Measurements from ENCODE around the gene ANKRD23. TPM values are rescaled to one million over a fixed set of nuclear protein-coding genes. Genes with fewer than 3 reads are reported as not detected.
"Not testable (repeated sequence)": the region's sequence is repeated elsewhere in the genome, so short reads cannot be mapped to it uniquely, and the experiment has no call there.

ANKRD23 gene
- total RNA-seq, 1 experiment from 2014 or later: 3.5 TPM

GRCh38 chr2:96866586-96866985 is 22.8 kb upstream of the ANKRD23 start:
- in situ Hi-C loops (cut with HindIII; ENCODE audit: low sequenced_read_pairs): no loop called here
- no peak for DNase-seq (ENCODE audit: low spot score)

- DNase-seq (ENCODE audit: low spot score): no peak
- in situ Hi-C loops (cut with HindIII; ENCODE audit: low sequenced_read_pairs): no loop called here
These were observed 22.3 kb upstream of the ANKRD23 start for GRCh38 chr2:96866149-96866548.

- in situ Hi-C loops (cut with HindIII; ENCODE audit: low sequenced_read_pairs): no loop called here
- DNase-seq (ENCODE audit: low spot score): no peak
These were observed 21.8 kb upstream of the ANKRD23 start for GRCh38 chr2:96865654-96866053.

- in situ Hi-C loops (cut with HindIII; ENCODE audit: low sequenced_read_pairs): no loop called here
- peak; percentile 91 for DNase-seq (ENCODE audit: low spot score)
These were observed 20.7 kb upstream of the ANKRD23 start for GRCh38 chr2:96864343-96865091.

GRCh38 chr2:96863575-96864342 is 19.9 kb upstream of the ANKRD23 start:
- peak; percentile 9 for DNase-seq (ENCODE audit: low spot score)
- in situ Hi-C loops (cut with HindIII; ENCODE audit: low sequenced_read_pairs): no loop called here

GRCh38 chr2:96863056-96863455 is 19.2 kb upstream of the ANKRD23 start:
- in situ Hi-C loops (cut with HindIII; ENCODE audit: low sequenced_read_pairs): not testable (repeated sequence)

GRCh38 chr2:96861074-96861473 is 17.3 kb upstream of the ANKRD23 start:
- DNase-seq (ENCODE audit: low spot score): no peak
- in situ Hi-C loops (cut with HindIII; ENCODE audit: low sequenced_read_pairs): no loop called here

More at GRCh38 chr2:96863056-96863455, 19.2 kb upstream of the ANKRD23 start:
- not testable (repeated sequence) for DNase-seq (ENCODE audit: low spot score)

GRCh38 chr2:96860065-96861029 is 16.5 kb upstream of the ANKRD23 start:
- in situ Hi-C loops (cut with HindIII; ENCODE audit: low sequenced_read_pairs): no loop called here
- DNase-seq (ENCODE audit: low spot score): no peak

- in situ Hi-C loops (cut with HindIII; ENCODE audit: low sequenced_read_pairs): no loop called here
These were observed 15.9 kb upstream of the ANKRD23 start for GRCh38 chr2:96859681-96860064.

GRCh38 chr2:96859099-96859649 is 15.4 kb upstream of the ANKRD23 start:
- in situ Hi-C loops (cut with HindIII; ENCODE audit: low sequenced_read_pairs): no loop called here
- DNase-seq (ENCODE audit: low spot score): peak; percentile 55

More at GRCh38 chr2:96859681-96860064, 15.9 kb upstream of the ANKRD23 start:
- no peak for DNase-seq (ENCODE audit: low spot score)

GRCh38 chr2:96857667-96858372 is 14.0 kb upstream of the ANKRD23 start, which contains the start of gene ANKRD39:
Gene ANKRD39, minus strand, starts transcription at chr2:96858016. Its CDS starts 29 bp downstream, at chr2:96857987.
- DNase-seq (ENCODE audit: low spot score): peak; percentile 98
- in situ Hi-C loops (cut with HindIII; ENCODE audit: low sequenced_read_pairs): no loop called here

- in situ Hi-C loops (cut with HindIII; ENCODE audit: low sequenced_read_pairs): no loop called here
- peak; percentile 61 for DNase-seq (ENCODE audit: low spot score)
These were observed 13.2 kb upstream of the ANKRD23 start for GRCh38 chr2:96856776-96857666.

- in situ Hi-C loops (cut with HindIII; ENCODE audit: low sequenced_read_pairs): no loop called here
- DNase-seq (ENCODE audit: low spot score): peak; percentile 84
These were observed 9.5 kb upstream of the ANKRD23 start for GRCh38 chr2:96853321-96853720.

- DNase-seq (ENCODE audit: low spot score): no peak
- in situ Hi-C loops (cut with HindIII; ENCODE audit: low sequenced_read_pairs): no loop called here
These were observed 8.8 kb upstream of the ANKRD23 start for GRCh38 chr2:96852667-96853066.

- DNase-seq (ENCODE audit: low spot score): no peak
- in situ Hi-C loops (cut with HindIII; ENCODE audit: low sequenced_read_pairs): no loop called here
These were observed 4.4 kb upstream of the ANKRD23 start for GRCh38 chr2:96848264-96848663.

GRCh38 chr2:96847586-96847985 is 3.8 kb upstream of the ANKRD23 start:
- DNase-seq (ENCODE audit: low spot score): no peak
- in situ Hi-C loops (cut with HindIII; ENCODE audit: low sequenced_read_pairs): no loop called here

- in situ Hi-C loops (cut with HindIII; ENCODE audit: low sequenced_read_pairs): no loop called here
- no peak for DNase-seq (ENCODE audit: low spot score)
These were observed 3.0 kb upstream of the ANKRD23 start for GRCh38 chr2:96846825-96847224.

Data from G401 (cell line).